HEK293 (cell line): ENCODE data around the gene ABHD12B.
A peak's percentile ranks its signal among the peaks of the same experiment; 100 is the strongest.

Experiments used
- CTCF ChIA-PET: fragments of 350-600 bp; formaldehyde crosslinking; extraction: SDS; loops from one replicate; lab custom pipeline; 2021; ENCODE audit warnings: antibody characterized with exemption; lab: Yijun Ruan, JAX
- POLR2A ChIA-PET: fragments of 300-600 bp; formaldehyde crosslinking; extraction: SDS; loops from one replicate; lab custom pipeline; 2020; ENCODE audit warnings: antibody characterized with exemption, inconsistent platforms; lab: Yijun Ruan, JAX
- H3K27ac ChIP-seq: fragments of 200-500 bp; sonication (Bioruptor generic); 2 replicates; pipeline ENCODE4 v1.5.1; 2014; ENCODE audit warnings: low read depth, low read length, control low read depth, inconsistent platforms; ENCODE audit errors: extremely low read depth
- H3K36me3 ChIP-seq, 2 experiments: fragments of 200-500 bp in 1 of 2; sonication (Bioruptor generic) in 1 of 2; 1 replicate in 1 of 2; 2 replicates in 1 of 2; pipeline ENCODE4 v1.5.1; 2014 to 2017; ENCODE audit warnings: inconsistent platforms in 2 of 2, low read length in 2 of 2; ENCODE audit not compliant: control insufficient read depth in 2 of 2, insufficient read depth in 1 of 2
- H3K4me1 ChIP-seq: fragments of 200-500 bp; sonication (Bioruptor generic); 2 replicates; pipeline ENCODE4 v1.5.1; 2014; ENCODE audit warnings: mild to moderate bottlenecking, low read length, inconsistent platforms; ENCODE audit not compliant: control insufficient read depth, insufficient read depth
- H3K4me3 ChIP-seq: 2 replicates; pipeline ENCODE4 v1.5.1; 2011; ENCODE audit warnings: low read depth, mild to moderate bottlenecking, control low read depth, low read length, moderate library complexity
- H3K9me3 ChIP-seq: fragments of 200-500 bp; sonication (Bioruptor generic); 2 replicates; pipeline ENCODE4 v1.5.1; 2014; ENCODE audit warnings: low read depth, low read length, inconsistent platforms; ENCODE audit not compliant: control insufficient read depth, insufficient read depth
- AEBP2 ChIP-seq: fragments of 450-650 bp; formaldehyde crosslinking; IDR thresholded peaks from 2 replicates; pipeline ENCODE4 v1.5.1; 2016; ENCODE audit warnings: missing biosample characterization, missing genetic modification characterization, borderline replicate concordance
- BCL6B ChIP-seq: fragments of 450-650 bp; formaldehyde crosslinking; IDR thresholded peaks from 2 replicates; pipeline ENCODE4 v1.5.1; 2017; ENCODE audit warnings: missing biosample characterization, missing genetic modification characterization
- GFI1B ChIP-seq: fragments of 450-650 bp; formaldehyde crosslinking; IDR thresholded peaks from 2 replicates; pipeline ENCODE4 v1.5.1; 2016; ENCODE audit warnings: missing biosample characterization, missing genetic modification characterization
- KLF10 ChIP-seq: fragments of 450-650 bp; IDR thresholded peaks from 2 replicates; pipeline ENCODE4 v1.5.1; 2018; ENCODE audit warnings: missing biosample characterization, mild to moderate bottlenecking, missing genetic modification characterization
- KLF9 ChIP-seq: fragments of 450-650 bp; formaldehyde crosslinking; IDR thresholded peaks from 2 replicates; pipeline ENCODE4 v1.5.1; 2016; ENCODE audit warnings: missing biosample characterization, missing genetic modification characterization, low read depth
- SCRT1 ChIP-seq: fragments of 450-650 bp; formaldehyde crosslinking; IDR thresholded peaks from 2 replicates; pipeline ENCODE4 v1.5.1; 2016; ENCODE audit warnings: missing biosample characterization, missing genetic modification characterization, borderline replicate concordance
- TCF7L2 ChIP-seq: IDR thresholded peaks from 2 replicates; pipeline ENCODE4 v1.6.1; 2011; ENCODE audit warnings: low read depth, mild to moderate bottlenecking, inconsistent platforms, low read length, moderate library complexity, borderline replicate concordance
- ZBTB48 ChIP-seq: fragments of 450-650 bp; formaldehyde crosslinking; IDR thresholded peaks from 2 replicates; pipeline ENCODE4 v1.5.1; 2016; ENCODE audit warnings: missing biosample characterization, missing genetic modification characterization
- ZBTB8A ChIP-seq: fragments of 450-650 bp; formaldehyde crosslinking; IDR thresholded peaks from 2 replicates; pipeline ENCODE4 v1.5.1; 2016; ENCODE audit warnings: missing biosample characterization, missing genetic modification characterization
- ZFP3 ChIP-seq: fragments of 450-650 bp; formaldehyde crosslinking; IDR thresholded peaks from 2 replicates; pipeline ENCODE4 v1.5.1; 2016; ENCODE audit warnings: low read depth, missing biosample characterization, missing genetic modification characterization
- ZNF114 ChIP-seq: fragments of 450-650 bp; formaldehyde crosslinking; IDR thresholded peaks from 2 replicates; pipeline ENCODE4 v1.5.0; 2017; ENCODE audit warnings: missing biosample characterization, missing genetic modification characterization
- ZNF16 ChIP-seq: fragments of 450-650 bp; formaldehyde crosslinking; IDR thresholded peaks from 2 replicates; pipeline ENCODE4 v1.5.1; 2016; ENCODE audit warnings: low read depth, missing biosample characterization, missing genetic modification characterization
- ZNF266 ChIP-seq: fragments of 450-650 bp; formaldehyde crosslinking; IDR thresholded peaks from 2 replicates; pipeline ENCODE4 v1.5.1; 2016; ENCODE audit warnings: missing biosample characterization, missing genetic modification characterization, low read depth
- ZNF324 ChIP-seq: fragments of 450-650 bp; formaldehyde crosslinking; IDR thresholded peaks from 2 replicates; pipeline ENCODE4 v1.5.1; 2016; ENCODE audit warnings: missing biosample characterization, missing genetic modification characterization
- ZNF335 ChIP-seq: fragments of 450-650 bp; formaldehyde crosslinking; conservative IDR thresholded peaks from 2 replicates; pipeline ENCODE4 v1.5.1; 2016; ENCODE audit warnings: missing biosample characterization, missing genetic modification characterization
- ZNF37A ChIP-seq: fragments of 450-650 bp; IDR thresholded peaks from 2 replicates; pipeline ENCODE4 v1.5.1; 2018; ENCODE audit warnings: missing biosample characterization, missing genetic modification characterization
- ZNF416 ChIP-seq: fragments of 450-650 bp; formaldehyde crosslinking; IDR thresholded peaks from 2 replicates; pipeline ENCODE4 v1.5.1; 2016; ENCODE audit warnings: missing biosample characterization, missing genetic modification characterization
- ZNF473 ChIP-seq: fragments of 450-650 bp; formaldehyde crosslinking; IDR thresholded peaks from 2 replicates; pipeline ENCODE4 v1.5.1; 2017; ENCODE audit warnings: missing biosample characterization, missing genetic modification characterization
- ZNF48 ChIP-seq: fragments of 450-650 bp; formaldehyde crosslinking; IDR thresholded peaks from 2 replicates; pipeline ENCODE4 v1.5.1; 2016; ENCODE audit warnings: missing biosample characterization, missing genetic modification characterization
- ZNF501 ChIP-seq: fragments of 450-650 bp; formaldehyde crosslinking; IDR thresholded peaks from 2 replicates; pipeline ENCODE4 v1.5.1; 2016; ENCODE audit warnings: missing biosample characterization, missing genetic modification characterization
- ZNF521 ChIP-seq: fragments of 450-650 bp; formaldehyde crosslinking; IDR thresholded peaks from 2 replicates; pipeline ENCODE4 v1.5.1; 2017; ENCODE audit warnings: missing biosample characterization, mild to moderate bottlenecking, missing genetic modification characterization
- ZNF529 ChIP-seq: fragments of 450-650 bp; formaldehyde crosslinking; IDR thresholded peaks from 2 replicates; pipeline ENCODE4 v1.5.1; 2017; ENCODE audit warnings: missing genetic modification characterization, missing biosample characterization; ENCODE audit not compliant: insufficient replicate concordance
- ZNF530 ChIP-seq: fragments of 450-650 bp; formaldehyde crosslinking; IDR thresholded peaks from 2 replicates; pipeline ENCODE4 v1.5.1; 2016; ENCODE audit warnings: low read depth, missing biosample characterization, missing genetic modification characterization
- ZNF610 ChIP-seq: fragments of 450-650 bp; formaldehyde crosslinking; IDR thresholded peaks from 2 replicates; pipeline ENCODE4 v1.5.1; 2016; ENCODE audit warnings: missing biosample characterization, missing genetic modification characterization, borderline replicate concordance
- ZNF629 ChIP-seq: fragments of 450-650 bp; formaldehyde crosslinking; IDR thresholded peaks from 2 replicates; pipeline ENCODE4 v1.5.1; 2017; ENCODE audit warnings: missing biosample characterization, missing genetic modification characterization
- ZNF660 ChIP-seq: fragments of 450-650 bp; IDR thresholded peaks from 2 replicates; pipeline ENCODE4 v1.5.1; 2018; ENCODE audit warnings: missing biosample characterization, mild to moderate bottlenecking, missing genetic modification characterization
- ZNF707 ChIP-seq: fragments of 450-650 bp; formaldehyde crosslinking; IDR thresholded peaks from 2 replicates; pipeline ENCODE4 v1.5.1; 2016; ENCODE audit warnings: missing biosample characterization, missing genetic modification characterization
- ZNF792 ChIP-seq: fragments of 450-650 bp; formaldehyde crosslinking; IDR thresholded peaks from 2 replicates; pipeline ENCODE4 v1.5.1; 2016; ENCODE audit warnings: missing biosample characterization, missing genetic modification characterization
- ZNF837 ChIP-seq: fragments of 450-650 bp; formaldehyde crosslinking; IDR thresholded peaks from 2 replicates; pipeline ENCODE4 v1.5.1; 2016; ENCODE audit warnings: missing biosample characterization, missing genetic modification characterization
- ZSCAN23 ChIP-seq: fragments of 450-650 bp; formaldehyde crosslinking; IDR thresholded peaks from 2 replicates; pipeline ENCODE4 v1.5.1; 2016; ENCODE audit warnings: missing biosample characterization, missing genetic modification characterization
- ZSCAN4 ChIP-seq: fragments of 450-650 bp; formaldehyde crosslinking; IDR thresholded peaks from 2 replicates; pipeline ENCODE4 v1.5.1; 2017; ENCODE audit warnings: missing biosample characterization, missing genetic modification characterization
- TF ChIP-seq, protein P1 (sequence below): fragments of 450-650 bp; formaldehyde crosslinking; IDR thresholded peaks from 2 replicates; pipeline ENCODE4 v1.5.1; 2016; ENCODE audit warnings: missing biosample characterization, missing genetic modification characterization
- TF ChIP-seq, protein P2 (sequence below): fragments of 450-650 bp; formaldehyde crosslinking; IDR thresholded peaks from 2 replicates; pipeline ENCODE4 v1.5.1; 2016; ENCODE audit warnings: missing biosample characterization, missing genetic modification characterization

Gene ABHD12B

DNA sequence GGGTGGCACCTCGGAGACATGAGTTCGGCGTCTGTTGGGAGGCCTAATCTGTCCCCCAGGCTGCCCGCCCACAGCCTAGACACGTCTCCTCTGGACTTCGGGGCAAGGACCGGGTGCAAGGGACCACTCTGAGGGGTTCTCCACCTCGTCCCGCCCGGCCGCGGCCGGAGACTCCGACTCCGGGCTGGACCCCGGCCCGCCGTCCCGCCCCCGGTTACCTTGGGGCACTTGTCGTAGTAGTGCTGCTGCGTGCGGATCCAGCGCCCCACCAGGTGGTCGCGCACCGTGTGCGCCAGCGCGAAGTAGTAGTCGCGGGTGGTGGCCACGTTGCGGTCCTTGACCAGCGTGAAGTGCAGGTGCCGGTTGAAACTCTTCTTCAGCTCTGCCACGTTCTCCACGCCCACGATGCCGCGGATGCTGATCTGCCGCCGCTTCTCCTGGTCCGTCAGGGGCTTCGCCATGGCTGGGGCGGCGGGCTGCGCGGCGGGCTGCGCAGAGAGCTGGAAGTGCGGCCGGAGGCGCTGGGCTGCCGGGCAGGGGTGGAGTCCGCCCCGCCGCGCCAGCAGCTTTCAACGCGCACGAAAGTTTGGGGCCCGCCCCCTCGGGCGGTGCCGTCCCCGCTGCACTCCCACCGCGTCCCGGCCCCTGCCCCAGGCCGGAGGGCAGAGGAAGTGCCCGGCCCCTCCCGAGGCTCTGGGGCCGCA lies 72.2 kb downstream of the ABHD12B start, which contains the start of gene PYGL:
PYGL (minus strand) TSS at position 541 of the 704 bp plus-strand sequence; CDS start at position 461, 80 bp downstream.
- CTCF ChIA-PET, result interaction anchor here (3.2 kb wide), 1 partner anchor 11 kb away, joined by 16 read pairs; no protein-coding TSS in a partner anchor
- Histone ChIP-seq H3K4me3 (peak within 1 kb of the TSS; percentile 60), H3K4me1 (peaks cover 3% of the 10 kb centered on the region; the same call in 1 of the 2 replicates), H3K27ac (peak within 1 kb of the TSS; percentile 68), H3K36me3 (peaks cover 11 to 25% of the 10 kb centered on the region in 2 experiments), H3K9me3 (no peaks in the 10 kb centered on the region)
- POLR2A ChIA-PET, result interaction anchor here (0.5 to 2.0 kb wide), 8 partner anchors 11 to 151 kb away, joined by 3 to 10 read pairs (median 3); partner anchors contain the start of gene TRIM9
- TF ChIP-seq ZSCAN4, result 0 out of 2 replicates have a peak, but pooled peaks have one; percentile 11
- TF ChIP-seq GFI1B (tag by site-specific recombination), result no peak
- no peak for TF ChIP-seq ZNF610
- no peak for TF ChIP-seq SCRT1
- no peak for TF ChIP-seq ZNF37A (tag by site-specific recombination)
- no peak for TF ChIP-seq ZNF660 (tag by site-specific recombination)
- no peak for TF ChIP-seq TCF7L2
- TF ChIP-seq ZNF473 (tag by site-specific recombination), result no peak
- 0 out of 2 replicates have a peak, but pooled peaks have one; percentile 14 for TF ChIP-seq ZBTB48
- TF ChIP-seq ZNF266 (tag by site-specific recombination), result no peak
- TF ChIP-seq ZNF792 (tag by site-specific recombination), result no peak
- 0 out of 2 replicates have a peak, but pooled peaks have one; percentile 43 for TF ChIP-seq ZNF837 (tag by site-specific recombination)
- no peak; the same call in 1 of the 2 replicates for TF ChIP-seq ZNF16 (tag by site-specific recombination)
- no peak for TF ChIP-seq ZNF48 (tag by site-specific recombination)
- no peak for TF ChIP-seq ZNF629 (tag by site-specific recombination)
- TF ChIP-seq ZNF521 (tag by site-specific recombination), result no peak
- peak; percentile 60; the same call in 1 of the 2 replicates for TF ChIP-seq KLF9 (tag by site-specific recombination)
- TF ChIP-seq ZNF114, result no peak
- TF ChIP-seq ZNF530 (tag by site-specific recombination), result no peak
- no peak for TF ChIP-seq ZSCAN23 (tag by site-specific recombination)
- TF ChIP-seq ZBTB8A (tag by site-specific recombination), result peak; percentile 48; the same call in 1 of the 2 replicates
- no peak for TF ChIP-seq ZNF529 (tag by site-specific recombination)
- no peak for TF ChIP-seq BCL6B (tag by site-specific recombination)
- TF ChIP-seq ZNF335 (tag by site-specific recombination), result peak; percentile 72
- TF ChIP-seq KLF10 (tag by site-specific recombination), result peak; percentile 37
- TF ChIP-seq, protein P1, sequence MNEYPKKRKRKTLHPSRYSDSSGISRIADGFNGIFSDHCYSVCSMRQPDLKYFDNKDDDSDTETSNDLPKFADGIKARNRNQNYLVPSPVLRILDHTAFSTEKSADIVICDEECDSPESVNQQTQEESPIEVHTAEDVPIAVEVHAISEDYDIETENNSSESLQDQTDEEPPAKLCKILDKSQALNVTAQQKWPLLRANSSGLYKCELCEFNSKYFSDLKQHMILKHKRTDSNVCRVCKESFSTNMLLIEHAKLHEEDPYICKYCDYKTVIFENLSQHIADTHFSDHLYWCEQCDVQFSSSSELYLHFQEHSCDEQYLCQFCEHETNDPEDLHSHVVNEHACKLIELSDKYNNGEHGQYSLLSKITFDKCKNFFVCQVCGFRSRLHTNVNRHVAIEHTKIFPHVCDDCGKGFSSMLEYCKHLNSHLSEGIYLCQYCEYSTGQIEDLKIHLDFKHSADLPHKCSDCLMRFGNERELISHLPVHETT (tag by site-specific recombination), result no peak
- peak; percentile 37; the same call in 1 of the 2 replicates for TF ChIP-seq ZNF324 (tag by site-specific recombination)
- no peak for TF ChIP-seq ZFP3 (tag by site-specific recombination)
- TF ChIP-seq ZNF707 (tag by site-specific recombination), result no peak
- TF ChIP-seq, protein P2, sequence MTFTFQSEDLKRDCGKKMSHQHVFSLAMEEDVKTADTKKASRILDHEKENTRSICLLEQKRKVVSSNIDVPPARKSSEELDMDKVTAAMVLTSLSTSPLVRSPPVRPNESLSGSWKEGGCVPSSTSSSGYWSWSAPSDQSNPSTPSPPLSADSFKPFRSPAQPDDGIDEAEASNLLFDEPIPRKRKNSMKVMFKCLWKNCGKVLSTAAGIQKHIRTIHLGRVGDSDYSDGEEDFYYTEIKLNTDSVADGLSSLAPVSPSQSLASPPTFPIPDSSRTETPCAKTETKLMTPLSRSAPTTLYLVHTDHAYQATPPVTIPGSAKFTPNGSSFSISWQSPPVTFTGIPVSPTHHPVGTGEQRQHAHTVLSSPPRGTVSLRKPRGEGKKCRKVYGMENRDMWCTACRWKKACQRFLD (tag by site-specific recombination), result no peak
- TF ChIP-seq AEBP2 (tag by site-specific recombination), result no peak
- no peak for TF ChIP-seq ZNF416 (tag by site-specific recombination)
- TF ChIP-seq ZNF501, result peak; percentile 72
